RPMI7951 (cell line): ENCODE data around the gene PDCD1. TPM values are rescaled to one million over a fixed set of nuclear protein-coding genes. Genes with fewer than 3 reads are reported as not detected.
"Not testable (repeated sequence)": the region's sequence is repeated elsewhere in the genome, so short reads cannot be mapped to it uniquely, and the experiment has no call there.

Source experiments
- DNase-seq: peaks from one replicate; pipeline ENCODE4 v3.0.0-alpha.2; 2012; ENCODE audit warnings: low read depth
- total RNA-seq: library from RNA; depleted of rRNA; stranded (reverse); fragments of >200 nt; shearing (Covaris generic); gene quantifications from 2 replicates; pipeline ENCODE4 v1.2.3, GENCODE V29; 2014

Gene PDCD1
- total RNA-seq, 1 experiment from 2014 or later, result not detected

GRCh38 chr2:241834527-241835210 lies 24.0 kb downstream of the PDCD1 start:
- DNase-seq, result no peak

GRCh38 chr2:241833756-241834526 lies 24.8 kb downstream of the PDCD1 start:
- not testable (repeated sequence) for DNase-seq

- peak; percentile 49 for DNase-seq
These were observed 25.5 kb downstream of the PDCD1 start for GRCh38 chr2:241833101-241833663.

- DNase-seq, result no peak
These were observed 31.3 kb downstream of the PDCD1 start for GRCh38 chr2:241827394-241827793.

GRCh38 chr2:241823531-241824437 lies 34.9 kb downstream of the PDCD1 start:
- DNase-seq, result not testable (repeated sequence)

GRCh38 chr2:241822264-241822623 lies 36.5 kb downstream of the PDCD1 start:
- DNase-seq, result no peak

GRCh38 chr2:241821460-241822263 lies 37.0 kb downstream of the PDCD1 start:
- DNase-seq, result no peak

- DNase-seq, result no peak
These were observed 37.9 kb downstream of the PDCD1 start for GRCh38 chr2:241820625-241821384.

GRCh38 chr2:241819947-241820624 lies 38.6 kb downstream of the PDCD1 start:
- not testable (repeated sequence) for DNase-seq

- DNase-seq, result no peak
These were observed 39.8 kb downstream of the PDCD1 start for GRCh38 chr2:241818943-241819270.

GRCh38 chr2:241818229-241818942 lies 40.3 kb downstream of the PDCD1 start:
- DNase-seq, result no peak

- DNase-seq, result not testable (repeated sequence)
These were observed 40.9 kb downstream of the PDCD1 start for GRCh38 chr2:241817821-241818215.

GRCh38 chr2:241817126-241817820 lies 41.4 kb downstream of the PDCD1 start:
- no peak for DNase-seq

- DNase-seq, result no peak
These were observed 42.1 kb downstream of the PDCD1 start for GRCh38 chr2:241816431-241817121.

GRCh38 chr2:241815477-241816430 lies 42.9 kb downstream of the PDCD1 start:
- no peak for DNase-seq

- no peak for DNase-seq
These were observed 43.8 kb downstream of the PDCD1 start for GRCh38 chr2:241814643-241815476.
